ENCODE measurements around the gene NDUFB2.
A peak's percentile ranks its signal among the peaks of the same experiment; 100 is the strongest.
"Not testable (repeated sequence)": the region's sequence is repeated elsewhere in the genome, so short reads cannot be mapped to it uniquely, and the experiment has no call there.

NDUFB2 gene

DNA sequence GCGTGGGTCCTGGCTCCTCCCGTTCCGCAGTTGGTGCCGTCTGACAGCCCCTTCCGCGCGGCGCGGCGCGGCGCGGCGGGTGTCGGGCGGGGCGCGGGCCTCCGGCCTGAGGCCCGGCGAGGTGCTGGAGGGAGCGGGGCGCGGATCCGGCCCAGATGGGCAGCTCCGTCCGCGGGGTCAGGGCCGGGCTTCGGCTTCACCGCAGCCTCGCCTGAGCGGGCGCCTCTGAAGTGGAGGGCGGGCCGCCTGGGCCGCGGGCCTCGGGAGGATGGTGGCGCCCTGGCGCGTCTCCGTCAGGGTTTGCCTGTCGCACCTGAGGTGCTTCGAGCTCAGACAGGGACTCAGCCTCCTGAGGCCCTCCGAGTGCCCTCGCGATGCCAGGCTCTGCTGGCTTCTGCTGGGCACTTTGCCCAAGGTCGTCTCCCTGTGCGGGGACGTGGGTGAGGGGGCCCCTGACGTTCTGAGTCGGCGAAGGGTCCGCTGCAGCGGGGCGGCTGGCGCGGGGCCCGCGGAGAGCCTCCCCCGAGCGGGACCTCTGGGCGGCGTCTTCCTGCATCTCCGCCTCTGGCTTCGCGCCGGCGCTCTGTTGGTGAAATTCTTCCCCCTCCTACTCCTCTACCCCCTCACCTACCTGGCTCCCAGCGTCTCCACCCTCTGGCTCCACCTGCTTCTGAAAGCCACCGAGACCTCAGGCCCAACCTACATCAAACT is 23.3 kb upstream of the NDUFB2 start:
- peak; percentile 72 for DNase-seq

DNA sequence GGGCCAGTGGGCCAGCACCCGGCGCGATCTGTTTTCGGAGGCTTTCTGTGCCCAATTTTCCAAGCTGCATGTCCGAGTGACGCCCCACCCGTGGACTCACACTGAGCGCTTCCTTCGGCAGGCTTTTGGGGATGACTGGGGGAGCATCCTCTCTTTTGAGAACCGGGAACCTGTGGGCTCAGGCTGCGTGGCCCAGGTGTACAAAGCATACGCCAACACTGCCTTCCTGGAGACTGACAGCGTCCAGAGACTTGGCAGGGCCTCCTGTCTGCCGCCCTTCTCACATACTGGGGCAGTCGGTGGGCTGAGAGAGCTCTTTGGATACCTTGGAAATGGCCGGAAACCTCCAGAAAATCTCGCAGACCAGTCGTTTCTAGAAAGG is 22.7 kb upstream of the NDUFB2 start:
- DNase-seq = no peak

- DNase-seq = peak; percentile 78
Observed at GRCh38 chr7:140674356-140674800, 22.1 kb upstream of the NDUFB2 start.

DNA sequence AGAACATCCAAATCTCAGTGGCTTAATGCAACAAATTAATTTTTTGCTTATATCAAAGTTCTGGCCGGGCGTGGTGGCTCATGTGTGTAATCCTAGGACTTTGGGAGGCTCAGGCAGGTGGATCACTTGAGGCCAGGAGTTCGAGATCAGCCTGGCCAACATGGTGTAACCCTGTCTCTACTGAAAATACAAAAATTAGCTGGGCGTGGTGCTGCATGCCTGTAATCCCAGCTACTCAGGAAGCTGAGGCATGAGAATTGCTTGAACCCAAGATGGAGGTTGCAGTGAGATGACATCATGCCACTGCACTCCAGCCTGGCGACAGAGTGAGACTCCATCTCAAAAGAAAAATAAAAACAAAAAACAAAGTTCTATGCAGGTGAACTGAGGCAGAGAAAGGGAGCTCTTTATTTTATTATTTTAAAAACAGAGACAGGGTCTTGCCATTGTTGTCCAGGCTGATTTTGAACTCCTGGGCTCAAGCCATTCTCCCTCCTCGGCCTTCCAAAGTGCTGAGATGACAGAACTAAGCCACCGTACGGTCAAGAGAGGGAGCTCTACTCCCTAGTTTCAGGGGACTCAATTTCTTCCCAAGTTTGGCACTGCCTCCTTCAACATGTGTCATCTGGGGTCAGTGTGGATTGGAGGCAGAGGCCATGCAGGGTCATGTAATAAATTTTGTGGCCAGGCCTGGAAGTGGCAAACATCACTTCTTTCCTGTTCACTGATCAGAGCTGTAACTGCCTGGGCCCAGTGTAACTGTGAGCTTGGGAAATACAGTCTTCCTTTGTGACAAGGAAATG is 21.4 kb upstream of the NDUFB2 start:
- DNase-seq = no peak

DNA sequence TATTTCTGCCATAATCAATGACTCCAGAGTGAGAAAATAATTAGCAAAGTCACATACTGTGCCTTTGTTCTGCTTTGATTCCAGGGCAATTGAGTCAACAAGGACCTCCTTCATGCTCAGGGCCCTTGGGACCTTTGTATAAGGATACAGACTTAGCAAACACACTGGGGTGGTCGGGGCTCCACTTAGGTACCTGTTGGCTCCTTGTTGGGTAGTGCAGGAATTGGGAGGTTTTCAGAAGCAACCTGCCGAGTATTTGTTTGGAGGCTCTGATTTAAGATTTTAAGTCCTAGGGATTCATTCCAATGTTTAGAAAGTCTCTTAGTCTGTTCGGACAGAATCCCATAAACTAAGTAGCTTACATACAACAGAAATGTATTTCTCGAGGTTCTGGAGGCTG is 20.8 kb upstream of the NDUFB2 start:
- no peak for DNase-seq

DNA sequence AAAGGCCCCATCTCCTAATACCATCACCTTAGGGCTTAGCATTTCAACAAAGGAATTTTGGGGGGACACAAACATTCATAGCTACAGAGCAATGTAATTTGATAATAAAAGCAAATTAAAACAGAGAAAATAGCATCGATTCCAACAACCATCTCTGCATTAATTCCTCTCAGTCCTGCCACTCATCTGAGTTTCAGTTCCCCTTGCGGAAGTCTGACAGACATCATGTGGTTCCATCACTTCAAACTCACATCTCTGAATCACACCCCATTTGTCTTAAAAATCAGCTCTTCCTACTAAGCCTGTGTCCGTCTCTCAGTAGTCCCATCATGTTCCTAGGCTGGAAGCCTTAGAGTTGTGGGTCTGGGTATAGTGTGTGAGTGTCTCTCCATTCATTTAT is 20.2 kb upstream of the NDUFB2 start:
- DNase-seq = no peak

GRCh38 chr7:140676956-140677355 is 19.6 kb upstream of the NDUFB2 start:
- not testable (repeated sequence) for DNase-seq

- no peak for DNase-seq
Observed at GRCh38 chr7:140677496-140677895, 19.0 kb upstream of the NDUFB2 start.

DNA sequence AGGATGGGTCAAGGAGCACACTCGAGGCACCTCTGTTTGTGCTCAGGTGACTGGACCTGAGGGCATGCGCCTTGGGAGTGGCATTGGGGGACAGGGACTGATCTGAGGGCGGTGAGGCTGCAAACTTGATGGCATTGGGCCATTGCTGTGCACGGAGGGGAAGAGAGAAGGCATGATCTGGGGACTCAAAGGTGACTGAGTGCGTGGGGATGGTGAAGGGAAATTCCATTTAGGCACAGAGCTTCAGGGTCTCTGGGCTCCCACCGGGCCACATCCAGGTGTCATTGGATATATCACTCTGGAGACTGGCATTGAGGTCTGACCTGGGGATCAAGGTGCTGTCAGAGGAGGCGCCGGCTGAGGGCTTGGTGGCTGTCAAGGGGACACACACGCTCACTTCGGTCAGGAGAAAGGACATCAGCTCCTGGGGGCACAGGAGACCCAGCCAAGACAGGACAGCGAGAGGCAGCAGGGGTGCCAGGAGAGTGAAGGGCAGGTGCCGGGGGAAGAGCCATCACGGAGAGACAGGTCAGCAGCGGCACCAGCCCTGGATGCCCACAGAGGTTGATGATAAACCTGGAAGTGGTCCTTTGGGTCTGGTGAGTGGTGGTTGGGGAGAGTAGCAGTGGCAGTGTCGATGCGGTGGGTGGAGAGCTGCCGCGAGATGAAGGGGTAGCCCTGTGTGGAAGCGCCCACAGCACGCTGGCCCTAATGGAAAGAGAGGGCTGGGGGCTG is 18.3 kb upstream of the NDUFB2 start:
- DNase-seq = no peak

DNA sequence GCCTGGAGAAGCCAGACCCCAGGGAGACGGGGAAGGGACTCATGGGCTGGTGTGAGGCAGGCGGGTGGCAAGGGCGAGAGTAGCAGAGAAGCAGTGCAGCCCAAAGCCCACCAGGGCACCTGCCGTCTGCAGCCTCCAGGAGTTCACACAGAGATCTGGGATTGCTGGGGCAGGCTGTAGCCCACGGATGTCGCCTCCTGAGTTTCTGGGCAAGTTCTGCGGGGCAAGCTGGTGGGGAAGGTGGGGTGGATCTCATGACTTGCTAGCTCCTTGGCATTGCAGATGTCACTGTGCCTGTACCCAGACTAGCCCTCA is 17.7 kb upstream of the NDUFB2 start:
- DNase-seq = no peak

DNA sequence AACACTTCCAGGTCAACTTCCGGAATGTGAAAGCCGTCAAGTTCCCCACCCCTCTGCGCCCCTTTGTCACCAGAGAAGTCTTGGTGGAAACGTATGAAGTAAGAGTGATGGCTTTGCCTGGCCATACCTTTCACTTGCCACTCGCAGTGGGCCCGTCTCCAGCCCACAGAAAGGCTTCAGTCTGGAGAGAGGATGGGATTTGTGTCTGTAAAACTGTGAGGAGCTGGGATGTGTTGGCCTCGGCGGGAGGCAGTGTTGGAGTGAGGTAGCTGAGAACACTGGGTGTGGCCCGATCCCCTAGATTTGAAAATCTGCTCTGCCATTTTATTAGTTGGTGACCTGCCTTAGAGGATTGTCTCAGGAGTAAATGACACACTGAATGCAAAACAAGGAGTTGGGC is 17.3 kb upstream of the NDUFB2 start:
- DNase-seq = no peak

- no peak for DNase-seq
Observed at GRCh38 chr7:140680886-140681285, 15.6 kb upstream of the NDUFB2 start.

- no peak for DNase-seq
Observed at GRCh38 chr7:140681766-140682165, 14.7 kb upstream of the NDUFB2 start.

DNA sequence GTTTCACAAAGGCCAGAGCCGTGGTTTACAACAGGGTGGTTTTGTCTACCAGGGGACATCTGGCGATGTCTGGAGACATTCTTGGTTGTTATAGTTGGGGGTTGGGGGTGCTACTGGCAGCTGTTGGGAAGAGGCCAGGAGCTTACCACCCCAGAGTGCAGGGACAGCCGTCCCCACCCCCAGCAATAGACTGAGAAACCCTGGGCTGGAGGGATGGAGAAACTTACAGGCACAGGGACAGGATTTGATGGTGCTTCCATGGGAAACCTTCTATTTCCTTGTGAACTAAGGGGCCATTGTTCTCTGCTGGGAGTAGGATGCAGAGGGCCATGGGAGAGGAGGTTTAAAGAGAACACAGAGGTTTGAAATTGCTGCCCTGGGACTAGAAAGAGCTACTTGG is 12.9 kb upstream of the NDUFB2 start:
- no peak for DNase-seq

DNA sequence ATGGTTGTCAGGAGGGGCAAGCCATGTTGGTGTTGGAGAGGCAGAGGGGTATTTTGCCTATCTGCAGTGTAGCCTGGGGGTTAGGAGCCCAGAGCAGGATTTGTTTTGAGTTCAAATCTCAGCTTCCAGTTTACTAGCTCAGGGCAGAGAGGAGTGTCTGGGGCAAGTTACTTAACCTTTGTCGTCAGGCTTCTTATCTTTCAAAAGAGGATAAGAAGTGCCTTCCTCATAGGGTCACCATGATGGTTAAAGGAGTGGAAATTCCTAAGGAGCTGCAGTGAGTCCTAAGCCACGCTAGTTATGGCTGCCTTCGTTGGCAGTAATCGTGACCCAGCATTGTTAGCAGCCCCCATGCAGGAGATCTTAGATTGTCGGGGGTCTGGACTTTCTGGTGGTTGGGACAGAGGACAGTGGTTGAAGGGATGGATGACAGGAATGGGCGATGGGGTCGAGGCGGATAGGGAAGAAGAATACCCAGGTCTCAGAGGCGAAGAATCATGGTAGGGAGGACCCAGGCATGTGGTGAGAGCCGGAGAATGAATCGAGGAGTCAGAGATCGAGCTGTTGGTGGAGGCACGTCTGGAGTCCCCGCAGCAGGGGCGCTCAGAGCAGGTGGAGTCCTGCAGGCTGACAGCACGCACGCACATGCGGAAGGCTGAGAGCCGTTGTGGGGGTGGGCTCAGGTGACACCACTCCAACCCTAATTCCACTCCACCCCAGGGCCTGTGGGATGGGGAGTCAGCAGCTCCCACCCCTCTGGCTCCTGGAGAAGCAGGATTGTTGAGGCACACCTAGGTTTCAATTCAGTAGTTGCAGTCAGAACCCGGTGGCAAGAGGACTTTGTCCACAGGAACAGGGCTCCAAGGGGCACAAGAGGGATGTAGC is 12.2 kb upstream of the NDUFB2 start:
- DNase-seq = no peak

DNA sequence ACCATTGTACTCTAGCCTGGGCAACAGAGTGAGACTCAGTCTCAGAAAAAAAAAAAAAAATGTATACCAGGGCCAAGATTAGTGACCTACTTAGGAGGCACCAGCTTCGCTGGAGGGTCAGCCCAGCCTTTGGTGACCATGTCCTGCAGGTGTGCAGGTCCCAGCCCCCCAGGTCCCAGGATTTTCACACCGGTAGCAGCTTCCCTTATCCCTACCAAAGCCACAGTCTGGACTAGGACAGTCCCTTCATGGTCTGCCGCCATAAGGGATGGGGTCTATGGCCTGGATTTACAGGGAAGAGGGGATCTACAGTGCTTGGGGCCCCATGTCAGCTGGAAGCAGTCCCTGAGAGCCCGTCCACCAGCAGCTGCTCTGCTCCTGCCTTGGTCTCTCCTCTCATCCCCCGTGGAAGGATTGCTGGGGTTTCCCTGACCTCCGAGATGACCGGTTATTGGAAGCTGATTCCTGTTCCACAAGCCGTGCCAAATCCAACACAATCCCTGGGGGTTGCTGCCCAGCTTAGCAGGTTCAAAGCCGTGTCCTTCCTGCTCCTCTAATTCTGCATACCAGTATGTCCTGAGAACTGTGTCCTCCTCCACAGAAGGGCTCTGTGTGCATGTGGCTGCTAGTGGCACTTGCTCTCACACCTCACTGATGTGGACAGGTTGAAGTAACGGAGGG is 11.0 kb upstream of the NDUFB2 start:
- no peak for DNase-seq

DNA sequence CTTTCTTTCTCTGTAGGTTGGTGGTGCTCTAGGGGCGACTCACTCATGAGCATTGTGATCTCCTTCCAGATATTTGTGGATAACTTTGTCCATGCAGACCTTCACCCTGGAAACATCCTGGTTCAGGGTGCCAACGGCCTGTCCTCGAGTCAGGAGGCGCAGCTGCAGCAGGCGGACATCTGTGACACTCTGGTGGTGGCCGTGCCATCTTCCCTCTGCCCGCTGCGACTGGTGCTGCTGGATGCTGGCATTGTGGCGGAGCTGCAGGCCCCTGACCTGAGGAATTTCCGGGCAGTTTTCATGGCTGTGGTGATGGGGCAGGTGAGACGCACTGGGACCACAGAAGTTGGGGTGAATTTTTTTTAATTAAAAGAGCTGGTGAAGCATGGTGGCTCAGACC is 9.6 kb upstream of the NDUFB2 start:
- no peak for DNase-seq

GRCh38 chr7:140688341-140688740 is 8.2 kb upstream of the NDUFB2 start:
- DNase-seq = no peak

DNA sequence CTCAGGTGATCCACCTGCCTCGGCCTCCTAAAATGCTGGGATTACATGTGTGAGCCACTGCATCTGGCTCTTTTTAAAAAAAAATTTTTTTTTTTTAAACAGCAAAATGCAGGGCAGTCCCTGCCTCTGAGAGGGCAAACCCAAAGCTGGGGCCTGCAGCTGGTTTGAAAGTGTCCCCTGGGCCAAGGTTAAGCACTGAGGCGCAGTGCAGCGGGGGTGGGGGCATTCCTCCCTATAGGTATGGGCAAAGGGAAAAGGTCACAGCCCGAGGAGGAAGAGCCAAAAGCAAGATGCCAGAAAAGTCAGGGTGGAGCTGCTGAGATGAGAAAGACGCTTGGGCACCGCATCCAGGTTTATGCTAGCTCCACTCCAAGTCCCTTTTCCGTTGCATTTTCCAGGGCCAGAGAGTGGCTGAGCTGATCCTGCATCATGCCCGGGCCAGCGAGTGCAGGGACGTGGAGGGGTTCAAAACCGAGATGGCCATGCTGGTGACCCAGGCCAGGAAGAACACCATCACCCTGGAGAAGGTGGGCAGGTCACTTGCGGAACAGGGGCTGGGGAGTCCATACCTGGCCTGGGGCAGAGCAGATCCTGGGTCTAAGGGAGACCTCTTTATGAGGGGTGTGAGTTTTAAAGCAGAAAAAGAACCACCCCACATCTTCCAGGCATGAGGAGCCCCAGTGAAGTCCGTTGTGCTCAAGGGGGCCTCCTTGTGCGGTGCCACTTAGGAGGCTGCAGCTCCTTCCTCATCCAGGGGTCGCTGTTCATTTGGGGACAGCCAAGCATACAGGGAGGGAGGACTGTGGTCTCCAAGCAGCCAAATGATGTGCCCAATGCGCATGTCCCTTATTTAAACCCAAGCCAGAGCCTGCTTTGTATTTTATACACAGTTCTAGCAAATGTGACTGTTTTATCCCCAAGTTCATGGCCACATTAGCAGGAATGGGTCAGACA is 7.0 kb upstream of the NDUFB2 start:
- DNase-seq = no peak

- no peak for DNase-seq
Observed at GRCh38 chr7:140691376-140692045, 5.0 kb upstream of the NDUFB2 start.

DNA sequence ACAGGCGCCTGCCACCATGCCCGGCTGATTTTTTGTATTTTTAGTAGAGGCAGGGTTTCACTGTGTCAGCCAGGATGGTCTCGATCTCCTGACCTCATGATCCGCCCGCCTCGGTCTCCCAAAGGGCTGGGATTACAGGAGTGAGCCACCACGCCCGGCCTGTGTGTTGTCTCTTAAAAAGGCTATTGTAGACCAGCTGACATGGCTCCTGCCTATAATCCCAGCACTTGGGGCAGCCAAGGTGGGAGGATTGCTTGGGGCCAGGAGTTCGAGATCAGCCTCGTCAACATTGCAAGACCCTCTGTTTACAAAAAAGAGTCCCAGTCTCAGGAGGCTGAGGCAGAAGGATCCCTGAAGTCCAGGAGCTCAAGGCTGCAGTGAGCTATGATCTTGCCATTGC is 2.7 kb upstream of the NDUFB2 start:
- DNase-seq = not testable (repeated sequence)

Data from NCI-H2171 (cell line).